H1 (cell line): Measurements from ENCODE around the gene FTSJ3. TPM values are rescaled to one million over a fixed set of nuclear protein-coding genes. Genes with fewer than 3 reads are reported as not detected.

Experiments
- SAP30 ChIP-seq: fragments of 300-600 bp; sonication (generic); IDR thresholded peaks from 2 replicates; pipeline ENCODE4 v1.7.1; 2012; ENCODE audit warnings: low read length, moderate library complexity, mild to moderate bottlenecking, inconsistent platforms; ENCODE audit not compliant: insufficient read depth, insufficient replicate concordance
- polyA plus RNA-seq, 7 experiments: library from polyadenylated mRNA; depleted of rRNA in 3 of 7; stranded (reverse) in 5 of 7; unstranded in 2 of 7; fragments of >200 nt in 5 of 7; fragments of 200-250 nt in 2 of 7; gene quantifications; 1 replicate in 5 of 7; 2 replicates in 1 of 7; 4 replicates in 1 of 7; pipeline versions ENCODE4 v1.2.1 to v1.2.3, GENCODE V29; 2011 to 2013; ENCODE audit warnings: missing spikeins in 2 of 7, mixed read lengths in 2 of 7
- total RNA-seq: library from RNA; stranded (reverse); fragmentation: NEBNext Ultra II Directional; extraction: Animal tissue kit (Norgen Biotek cat#: 25700); gene quantifications from 2 replicates; pipeline ENCODE4 v1.2.1, GENCODE V29; 2021

The FTSJ3 gene
- total and polyA plus RNA-seq, 2 of the 8 experiments (the other 6 are each of a cell fraction or from before 2014, with no cell fraction given) = 42.7 to 77.2 TPM

- peak; percentile 7 for TF ChIP-seq SAP30
These were observed 14.1 kb upstream of the FTSJ3 start (continued) for GRCh38 chr17:63841350-63842172.
